ENCODE measurements around the gene HM13. TPM values are rescaled to one million over a fixed set of nuclear protein-coding genes. Genes with fewer than 3 reads are reported as not detected.

The HM13 gene
- total RNA-seq, 3 donors from 2014 or later: 95.6 to 137 (median 109) TPM

- ATAC-seq: no peak
- Histone ChIP-seq H3K4me1 (ENCODE audit: low read depth) (peaks cover 21% of the 10 kb centered on the region), H3K36me3 (ENCODE audit: low read depth) (no peaks in the 10 kb centered on the region), H3K9me3 (no peaks in the 10 kb centered on the region), H3K4me3 (no peak overlapping the region)
- intact Hi-C loops (cut with DNase I, micrococcal nuclease): no loop called here
- no peak for DNase-seq
- no peak for TF ChIP-seq CTCF (IDR thresholded peaks at IDR 0.05)
These were observed 101.2 kb downstream of the HM13 start for GRCh38 chr20:31615416-31615815.

GRCh38 chr20:31617432-31618104, 103.3 kb downstream of the HM13 start:
- intact Hi-C loops (cut with DNase I, micrococcal nuclease): no loop called here
- no peak for ATAC-seq

More at GRCh38 chr20:31617432-31618104, 103.3 kb downstream of the HM13 start:
- Histone ChIP-seq H3K36me3 (ENCODE audit: low read depth) (no peaks in the 10 kb centered on the region), H3K9me3 (no peaks in the 10 kb centered on the region), H3K4me1 (ENCODE audit: low read depth) (peaks cover 5% of the 10 kb centered on the region), H3K4me3 (no peak overlapping the region)
- no peak for DNase-seq
- no peak for TF ChIP-seq CTCF (IDR thresholded peaks at IDR 0.05)

Small RNA genes within 50 kb of the gene (microRNA-seq; reads per million reads assigned to microRNA genes)
- gene MIR3193: not detected

Other genes with a start within 250 kb of the HM13 start
- gene DEFB116, start 205.9 kb upstream of the HM13 start, total RNA-seq: not detected
- gene DEFB118, start 145.8 kb upstream of the HM13 start, total RNA-seq: not detected
- not detected for gene DEFB119, start 123.9 kb upstream of the HM13 start, total RNA-seq
- not detected for gene DEFB121, start 108.2 kb upstream of the HM13 start, total RNA-seq
- not detected for gene DEFB123, start 73.8 kb upstream of the HM13 start, total RNA-seq
- not detected for gene DEFB124, start 39.3 kb upstream of the HM13 start, total RNA-seq
- 1 to 10 TPM in 2 of 3 donors, under 1 TPM in 1; 0.46 to 3.5 (median 1.2) TPM for gene REM1, start 39.2 kb upstream of the HM13 start, total RNA-seq
- gene ID1, start 90.8 kb downstream of the HM13 start, total RNA-seq: 100 to 1,000 TPM; 172 to 414 (median 201) TPM
- gene COX4I2, start 123.5 kb downstream of the HM13 start, total RNA-seq: under 1 TPM; 0.63 to 0.90 (median 0.76) TPM
- gene BCL2L1, start 208.4 kb downstream of the HM13 start, total RNA-seq: 10 to 100 TPM; 76.2 to 90.3 (median 78.1) TPM
- 10 to 100 TPM in 1 of 3 donors, 1 to 10 TPM in 2; 3.0 to 26.6 (median 8.8) TPM for gene TPX2, start 224.8 kb downstream of the HM13 start, total RNA-seq